Astrocyte (in vitro differentiated cells and primary cell): ENCODE results near the gene SLC28A3.

Experiments used
- CTCF ChIP-seq: IDR thresholded peaks from 2 replicates; pipeline ENCODE4 v1.5.1; 2011; ENCODE audit warnings: low read depth, mild to moderate bottlenecking, inconsistent platforms, low read length, moderate library complexity; ENCODE audit not compliant: insufficient read depth
- EZH2 ChIP-seq: IDR thresholded peaks from 2 replicates; pipeline ENCODE4 v1.6.1; 2012; ENCODE audit warnings: mild to moderate bottlenecking, low read length, inconsistent platforms; ENCODE audit not compliant: insufficient read depth

GRCh38 chr9:84324811-84325210 lies 15.7 kb downstream of the SLC28A3 start:
- no peak for TF ChIP-seq CTCF
- no peak for TF ChIP-seq EZH2
